H1 (cell line): ENCODE data around the gene COPZ1. TPM values are rescaled to one million over a fixed set of nuclear protein-coding genes. Genes with fewer than 3 reads are reported as not detected.

Source experiments
- CTCF ChIA-PET: fragments of 300-600 bp; sonication (Branson Sonifier 250); formaldehyde crosslinking; loops from one replicate; lab custom pipeline; 2021; ENCODE audit not compliant: partially characterized antibody; lab: Charles Lee
- POLR2A ChIA-PET: fragments of 300-600 bp; sonication (Branson Sonifier 250); formaldehyde crosslinking; loops from one replicate; lab custom pipeline; 2021; ENCODE audit warnings: inconsistent platforms; ENCODE audit not compliant: partially characterized antibody; lab: Charles Lee
- DNase-seq, 2 experiments: peaks; one replicate each; pipeline versions ENCODE4 v3.0.0 to v3.0.0-alpha.2; 2010 to 2022; ENCODE audit warnings: low spot score in 2 of 2, low read depth in 1 of 2, mixed read lengths in 1 of 2
- FAIRE-seq: peaks from 2 replicates; lab custom pipeline; 2011; peaks lifted over from hg19 to GRCh38; lab: Jason Lieb, UNC
- H2AFZ ChIP-seq: 2 replicates; pipeline ENCODE4 v1.8.1; 2012; ENCODE audit warnings: low read length, inconsistent platforms
- H2AK5ac ChIP-seq: 2 replicates; pipeline ENCODE4 v1.6.1; 2013; ENCODE audit warnings: low read depth, low read length
- H2BK120ac ChIP-seq: replicated peaks from 2 replicates; pipeline ENCODE3; 2013; ENCODE audit warnings: low read depth, low read length, inconsistent platforms
- H2BK12ac ChIP-seq: 2 replicates; pipeline ENCODE4 v1.6.1; 2013; ENCODE audit warnings: low read depth, low read length
- H2BK15ac ChIP-seq: 2 replicates; pipeline ENCODE4 v1.6.1; 2013; ENCODE audit warnings: low read length
- H2BK20ac ChIP-seq: 2 replicates; pipeline ENCODE4 v1.6.1; 2013; ENCODE audit warnings: low read length
- H2BK5ac ChIP-seq: 2 replicates; pipeline ENCODE4 v1.6.1; 2013; ENCODE audit warnings: low read depth, low read length
- H3K14ac ChIP-seq: 2 replicates; pipeline ENCODE4 v1.6.1; 2013; ENCODE audit warnings: inconsistent platforms; ENCODE audit not compliant: insufficient read length
- H3K18ac ChIP-seq: 2 replicates; pipeline ENCODE4 v1.6.1; 2013; ENCODE audit warnings: low read length; ENCODE audit errors: extremely low read depth
- H3K23ac ChIP-seq: 2 replicates; pipeline ENCODE4 v1.6.1; 2013; ENCODE audit warnings: inconsistent platforms; ENCODE audit not compliant: insufficient read length
- H3K23me2 ChIP-seq: 2 replicates; pipeline ENCODE4 v1.6.1; 2013; ENCODE audit warnings: low read depth, low read length
- H3K27ac ChIP-seq: 2 replicates; pipeline ENCODE4 v1.6.1; 2011; ENCODE audit warnings: low read depth, low read length, inconsistent platforms
- H3K27me3 ChIP-seq, 4 experiments: replicated peaks in 1 of 4; 1 replicate in 1 of 4; 2 replicates in 3 of 4; pipeline versions ENCODE4 v1.6.1 to v1.8.1; 2011 to 2013; ENCODE audit warnings: low read length in 3 of 4, mild to moderate bottlenecking in 3 of 4, inconsistent platforms in 2 of 4, mixed read lengths in 2 of 4, moderate library complexity in 1 of 4; ENCODE audit not compliant: control insufficient read depth in 3 of 4, insufficient read depth in 3 of 4; ENCODE audit errors: extremely low read depth in 1 of 4
- H3K36me3 ChIP-seq, 4 experiments: 2 replicates each; pipeline versions ENCODE4 v1.6.1 to v1.8.1; 2011 to 2013; ENCODE audit warnings: mild to moderate bottlenecking in 4 of 4, low read length in 3 of 4, moderate library complexity in 2 of 4, control low read depth in 1 of 4, inconsistent platforms in 1 of 4; ENCODE audit not compliant: insufficient read depth in 4 of 4, control insufficient read depth in 2 of 4
- H3K4ac ChIP-seq: replicated peaks from 2 replicates; pipeline ENCODE3; 2013; ENCODE audit warnings: low read length, low read depth, mixed read lengths, inconsistent platforms; ENCODE audit not compliant: insufficient read length
- H3K4me1 ChIP-seq, 4 experiments: replicated peaks in 1 of 4; 1 replicate in 1 of 4; 2 replicates in 3 of 4; pipeline versions ENCODE4 v1.6.1 to v1.8.1; 2011 to 2013; ENCODE audit warnings: low read length in 3 of 4, inconsistent platforms in 2 of 4, mixed read lengths in 1 of 4; ENCODE audit not compliant: insufficient read depth in 4 of 4, control insufficient read depth in 3 of 4
- H3K4me2 ChIP-seq, 2 experiments: 2 replicates each; pipeline versions ENCODE4 v1.6.1 to v1.8.1; 2011 to 2013; ENCODE audit warnings: low read depth in 2 of 2, low read length in 2 of 2, control low read depth in 1 of 2, inconsistent platforms in 1 of 2, mild to moderate bottlenecking in 1 of 2; ENCODE audit not compliant: insufficient read depth in 1 of 2
- H3K4me3 ChIP-seq, 4 experiments: fragments of 200-600, 300-600 bp in 1 of 4; sonication (generic), shearing (Covaris generic), sonication (Bioruptor Twin) in 1 of 4; 2 replicates each; pipeline versions ENCODE4 v1.5.1 to v1.8.1; 2011 to 2016; ENCODE audit warnings: low read length in 4 of 4, low read depth in 3 of 4, control low read depth in 2 of 4, inconsistent platforms in 2 of 4, mild to moderate bottlenecking in 2 of 4, mixed read lengths in 1 of 4, moderate library complexity in 1 of 4; ENCODE audit not compliant: insufficient read depth in 2 of 4; ENCODE audit errors: extremely low read depth in 1 of 4
- H3K56ac ChIP-seq: replicated peaks from 2 replicates; pipeline ENCODE3; 2013; ENCODE audit warnings: low read depth, mild to moderate bottlenecking, mixed read lengths, low read length, inconsistent platforms; ENCODE audit not compliant: insufficient read length
- H3K79me1 ChIP-seq: 2 replicates; pipeline ENCODE4 v1.6.1; 2013; ENCODE audit warnings: low read depth, low read length, control low read depth
- H3K79me2 ChIP-seq, 2 experiments: 2 replicates each; pipeline versions ENCODE4 v1.6.1 to v1.8.1; 2012 to 2013; ENCODE audit warnings: low read length in 2 of 2, mild to moderate bottlenecking in 2 of 2, inconsistent platforms in 1 of 2; ENCODE audit not compliant: insufficient read depth in 2 of 2, control insufficient read depth in 1 of 2
- H3K9ac ChIP-seq, 4 experiments: replicated peaks in 1 of 4; 1 replicate in 1 of 4; 2 replicates in 3 of 4; pipeline versions ENCODE4 v1.6.1 to v1.8.1; 2011 to 2013; ENCODE audit warnings: low read depth in 3 of 4, low read length in 3 of 4, control low read depth in 2 of 4, mild to moderate bottlenecking in 2 of 4, moderate library complexity in 2 of 4, inconsistent platforms in 1 of 4; ENCODE audit errors: extremely low read depth in 1 of 4
- H3K9me3 ChIP-seq, 2 experiments: 2 replicates each; pipeline versions ENCODE4 v1.6.1 to v1.8.1; 2012 to 2013; ENCODE audit warnings: mild to moderate bottlenecking in 2 of 2, moderate library complexity in 2 of 2, control low read depth in 1 of 2, inconsistent platforms in 1 of 2, low read depth in 1 of 2, low read length in 1 of 2, mixed read lengths in 1 of 2; ENCODE audit not compliant: insufficient read depth in 2 of 2
- H4K20me1 ChIP-seq, 2 experiments: replicated peaks in 1 of 2; 2 replicates each; pipeline versions ENCODE3 to v1.8.1; 2011 to 2013; ENCODE audit warnings: inconsistent platforms in 2 of 2, low read length in 2 of 2, mild to moderate bottlenecking in 1 of 2; ENCODE audit not compliant: insufficient read depth in 2 of 2, control insufficient read depth in 1 of 2
- H4K5ac ChIP-seq: 2 replicates; pipeline ENCODE4 v1.6.1; 2013; ENCODE audit warnings: low read length, low read depth, mixed read lengths, inconsistent platforms; ENCODE audit not compliant: insufficient read length
- H4K8ac ChIP-seq: 2 replicates; pipeline ENCODE4 v1.8.0; 2013; ENCODE audit warnings: mild to moderate bottlenecking, moderate library complexity, low read length, inconsistent platforms; ENCODE audit not compliant: insufficient read depth; ENCODE audit errors: extremely low read depth
- H4K91ac ChIP-seq: replicated peaks from 2 replicates; pipeline ENCODE3; 2013; ENCODE audit warnings: low read length, mixed read lengths, inconsistent platforms; ENCODE audit not compliant: insufficient read length
- BCL11A ChIP-seq, 2 experiments: IDR thresholded peaks; one replicate each; pipeline ENCODE4 v1.6.1; 2011; ENCODE audit warnings: low read depth in 2 of 2, low read length in 2 of 2, mild to moderate bottlenecking in 2 of 2
- CBX5 ChIP-seq: fragments of 300-800, 300-1000 bp; sonication (generic); IDR thresholded peaks from 2 replicates; pipeline ENCODE4 v1.7.1; 2016; ENCODE audit warnings: antibody characterized with exemption, low read length, low read depth
- CHD2 ChIP-seq: IDR thresholded peaks from 2 replicates; pipeline ENCODE4 v1.6.1; 2012; ENCODE audit warnings: low read length, improper control_type of control experiment
- POU5F1 ChIP-seq: IDR thresholded peaks from 2 replicates; pipeline ENCODE4 v1.6.1; 2011; ENCODE audit warnings: low read depth, mild to moderate bottlenecking, low read length, moderate library complexity
- SAP30 ChIP-seq: fragments of 300-600 bp; sonication (generic); IDR thresholded peaks from 2 replicates; pipeline ENCODE4 v1.7.1; 2012; ENCODE audit warnings: low read length, moderate library complexity, mild to moderate bottlenecking, inconsistent platforms; ENCODE audit not compliant: insufficient read depth, insufficient replicate concordance
- SIN3A ChIP-seq, 2 experiments: IDR thresholded peaks in 1 of 2; conservative IDR thresholded peaks in 1 of 2; 2 replicates each; pipeline ENCODE4 v1.6.1; 2011 to 2012; ENCODE audit warnings: low read length in 2 of 2, improper control_type of control experiment in 1 of 2, low read depth in 1 of 2, mild to moderate bottlenecking in 1 of 2
- SP2 ChIP-seq: IDR thresholded peaks from 2 replicates; pipeline ENCODE4 v1.6.1; 2012; ENCODE audit warnings: mild to moderate bottlenecking, low read length, inconsistent platforms
- TAF7 ChIP-seq: optimal IDR thresholded peaks from 2 replicates; pipeline ENCODE3; 2011; ENCODE audit warnings: low read depth, mild to moderate bottlenecking, inconsistent platforms, low read length, moderate library complexity, borderline replicate concordance
- TEAD4 ChIP-seq: IDR thresholded peaks from 2 replicates; pipeline ENCODE4 v1.6.1; 2012; ENCODE audit warnings: low read depth, low read length, inconsistent platforms, mixed read lengths
- WGBS, 2 experiments: shearing (Covaris generic) in 1 of 2; methylation state at CpG; one replicate each; pipeline versions ENCODE4 v1.1.6 to v1.1.7; 2013 to 2015; ENCODE audit warnings: low lambda C conversion rate in 2 of 2, mixed read lengths in 2 of 2, inconsistent platforms in 1 of 2, low coverage in 1 of 2, missing lambda C conversion rate in 1 of 2; ENCODE audit not compliant: insufficient replicate concordance in 2 of 2, insufficient coverage in 1 of 2, insufficient read length in 1 of 2; ENCODE audit errors: extremely low coverage in 1 of 2, missing lambda C conversion rate in 1 of 2; 5-methylcytosine and 5-hydroxymethylcytosine counted together
- polyA plus RNA-seq, 7 experiments: library from polyadenylated mRNA; depleted of rRNA in 3 of 7; stranded (reverse) in 5 of 7; unstranded in 2 of 7; fragments of >200 nt in 5 of 7; fragments of 200-250 nt in 2 of 7; gene quantifications; 1 replicate in 5 of 7; 2 replicates in 1 of 7; 4 replicates in 1 of 7; pipeline versions ENCODE4 v1.2.1 to v1.2.3, GENCODE V29; 2011 to 2013; ENCODE audit warnings: missing spikeins in 2 of 7, mixed read lengths in 2 of 7
- total RNA-seq: library from RNA; stranded (reverse); fragmentation: NEBNext Ultra II Directional; extraction: Animal tissue kit (Norgen Biotek cat#: 25700); gene quantifications from 2 replicates; pipeline ENCODE4 v1.2.1, GENCODE V29; 2021

The COPZ1 gene
- total and polyA plus RNA-seq, 2 of the 8 experiments (the other 6 are each of a cell fraction or from before 2014, with no cell fraction given), result 103 to 133 TPM

DNA sequence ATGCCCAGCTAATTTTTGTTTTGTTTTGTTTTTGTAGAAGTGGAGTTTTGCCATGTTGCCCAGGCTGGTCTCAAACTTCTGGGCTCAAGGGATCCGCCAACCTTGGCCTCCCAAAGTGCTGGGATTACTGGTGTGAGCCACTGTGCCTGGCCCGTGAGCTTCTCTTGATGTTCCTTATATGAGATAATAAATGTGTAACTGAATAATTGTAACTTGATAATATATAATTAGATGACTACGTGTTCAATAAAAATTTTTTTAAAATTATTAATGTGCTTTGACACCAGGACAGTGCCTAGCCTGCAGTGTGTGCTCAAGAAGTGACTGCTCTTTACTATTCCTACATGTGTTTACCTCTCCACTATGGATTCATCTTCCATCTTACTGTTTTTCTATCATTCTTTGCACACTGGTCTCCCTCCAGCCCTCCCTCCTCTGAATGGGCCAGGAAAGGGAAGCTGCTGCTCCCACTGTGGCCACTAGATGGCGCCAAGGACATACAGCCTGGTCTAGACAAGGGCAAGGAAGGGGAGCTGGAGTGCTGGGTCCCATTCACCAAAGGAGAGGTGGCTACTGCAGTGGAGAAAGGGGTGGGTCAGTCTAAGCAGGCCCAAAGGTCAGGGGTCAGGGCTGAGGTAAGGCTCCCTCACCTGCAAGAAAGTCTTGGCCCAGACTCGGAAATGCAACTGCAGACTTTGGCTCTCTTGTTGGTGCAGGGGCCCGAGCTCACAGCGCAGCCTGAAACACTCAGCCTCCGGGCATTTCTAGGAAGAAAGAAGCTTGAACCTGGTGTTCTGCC lies 74.3 kb downstream of the COPZ1 start:
- no peak overlapping the region for H2BK5ac ChIP-seq
- TF ChIP-seq SAP30 (no peak), TAF7 (no peak), SP2 (no peak), CBX5 (no peak), POU5F1 (no peak), TEAD4 (no peak), SIN3A (conservative IDR thresholded peaks at IDR 0.05 in 1 of 2, IDR thresholded peaks at IDR 0.05 in 1 of 2; ENCODE audit: low read depth in 1 of 2, low read length in 2 of 2) (0 out of 4 replicates have a peak, but pooled peaks of 1 of the 2 experiments have one; percentile 30), BCL11A (IDR thresholded peaks at IDR 0.05; ENCODE audit: low read depth in 2 of 2, low read length in 2 of 2) (no peak), CHD2 (0 out of 2 replicates have a peak, but pooled peaks have one; percentile 53)

More for the DNA sequence above, 74.3 kb downstream of the COPZ1 start:
- no peak overlapping the region for H3K9ac ChIP-seq
- FAIRE-seq (peak; percentile 83), DNase-seq (peak in 1 of 2 experiments; percentile 98)
- no peak overlapping the region for H4K8ac ChIP-seq
- no peak overlapping the region for H3K56ac ChIP-seq
- no peaks in the 10 kb centered on the region for H3K79me2 ChIP-seq
- H4K5ac ChIP-seq, result no peak overlapping the region
- H3K18ac ChIP-seq, result no peak overlapping the region
- H2BK15ac ChIP-seq, result no peak overlapping the region
- no peak overlapping the region for H3K4me2 ChIP-seq
- H2BK20ac ChIP-seq, result no peak overlapping the region
- POLR2A ChIA-PET, result interaction anchor here (0.6 to 2.1 kb wide), 12 partner anchors 12 to 119 kb away, joined by 3 to 10 read pairs (median 4); partner anchors contain the start of genes CBX5 and HNRNPA1
- no peak overlapping the region for H3K4ac ChIP-seq
- no peak overlapping the region for H2BK120ac ChIP-seq
- H3K23me2 ChIP-seq, result no peaks in the 10 kb centered on the region
- peaks cover 0 to 2% of the 10 kb centered on the region in 2 experiments for H4K20me1 ChIP-seq
- no peak overlapping the region for H2AFZ ChIP-seq
- H3K4me3 ChIP-seq, result no peak overlapping the region
- no peaks in the 10 kb centered on the region for H3K4me1 ChIP-seq
- no peaks in the 10 kb centered on the region for H3K9me3 ChIP-seq
- no peak overlapping the region for H3K14ac ChIP-seq
- no peak overlapping the region for H2AK5ac ChIP-seq
- no peak overlapping the region for H3K23ac ChIP-seq
- H4K91ac ChIP-seq, result no peak overlapping the region
- no peaks in the 10 kb centered on the region for H3K79me1 ChIP-seq
- no peaks in the 10 kb centered on the region for H3K27me3 ChIP-seq
- CTCF ChIA-PET, result interaction anchor here (0.6 to 12.3 kb wide), 53 partner anchors 8 to 1902 kb away, joined by 3 to 742 read pairs (median 5); partner anchors contain the start of genes ITGA5, NCKAP1L and ZNF385A
- whole genome bisulfite sequencing, 2 experiments, result 72% methylated on average over 8 of the region's 8 CpGs; no CpG with 5 or more reads in 1 of the 2 experiments
- peaks cover 10 to 27% (median 14%) of the 10 kb centered on the region in 4 experiments; a peak in 7 of 8 replicates for H3K36me3 ChIP-seq
- no peak overlapping the region for H2BK12ac ChIP-seq
- H3K27ac ChIP-seq, result no peak overlapping the region
